GM19463 (cell line): ENCODE data around the gene DNAAF5.

Source experiments
- ATAC-seq: cut with Tn5 transposase; IDR thresholded peaks from one replicate; pipeline ENCODE4 v1.9.1; 2021; ENCODE audit warnings: mild to moderate bottlenecking, moderate library complexity; ENCODE audit not compliant: unreplicated experiment

Gene DNAAF5

DNA sequence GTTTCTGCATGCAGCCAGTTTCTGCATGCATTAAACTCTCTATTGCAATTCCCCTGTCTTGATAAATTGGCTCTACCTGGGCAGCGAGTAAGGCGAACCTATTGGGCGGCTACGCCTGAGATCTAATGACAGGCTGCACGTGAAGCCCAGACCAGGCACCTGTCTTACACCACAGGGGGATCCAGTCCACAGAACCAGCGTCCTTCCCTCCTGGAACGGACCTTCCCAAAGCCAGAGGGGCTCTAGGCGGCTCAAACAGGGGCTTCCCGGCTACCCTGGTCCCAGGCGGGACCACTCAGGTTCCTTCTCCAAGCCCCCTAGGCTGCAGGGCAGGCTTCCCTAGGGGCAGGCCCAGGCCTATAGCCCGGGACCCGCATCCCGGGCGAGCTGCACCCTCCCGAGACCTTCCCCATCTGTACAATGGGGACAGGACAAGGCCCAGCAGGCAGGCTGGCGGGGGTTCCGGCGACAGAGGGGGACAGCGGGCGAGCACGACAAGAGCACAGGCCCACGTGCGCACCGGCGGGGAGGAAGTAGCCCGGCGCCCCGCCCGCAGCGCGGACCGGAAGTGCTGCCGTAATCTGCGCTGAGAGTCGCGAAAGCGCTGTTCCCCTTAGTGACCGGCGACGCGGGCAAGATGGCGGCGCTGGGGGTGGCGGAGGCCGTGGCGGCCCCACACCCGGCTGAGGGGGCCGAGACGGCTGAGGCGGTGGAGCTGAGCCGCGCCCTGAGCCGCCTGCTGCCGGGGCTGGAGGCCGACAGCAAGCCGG, at the start of gene DNAAF5:
Gene DNAAF5, plus strand, starts transcription at position 616 of the 770 bp plus-strand sequence. Its CDS starts 22 bp downstream, at position 638.
- ATAC-seq: peak; percentile 86

DNA sequence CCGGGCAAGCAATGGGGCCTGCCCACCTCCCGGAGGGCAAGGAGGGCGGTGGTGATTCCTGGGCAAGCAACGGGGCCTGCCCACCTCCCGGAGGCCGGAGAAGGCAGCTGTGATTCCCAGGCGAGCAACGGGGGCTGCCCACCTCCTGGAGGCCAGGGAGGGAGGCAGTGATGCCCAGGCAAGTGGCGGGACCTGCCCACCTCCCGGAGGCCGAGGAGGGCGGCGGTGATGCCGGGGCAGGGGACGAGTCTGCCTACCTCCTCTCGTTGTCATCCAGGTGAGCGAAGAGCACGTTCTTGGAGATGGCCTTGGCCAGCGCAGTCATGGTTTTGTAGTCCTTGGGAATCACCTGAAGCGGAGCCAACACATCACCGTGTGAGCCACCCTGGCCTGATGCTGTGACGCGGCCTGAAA, 49.5 kb upstream of the DNAAF5 start:
- ATAC-seq: no peak

DNA sequence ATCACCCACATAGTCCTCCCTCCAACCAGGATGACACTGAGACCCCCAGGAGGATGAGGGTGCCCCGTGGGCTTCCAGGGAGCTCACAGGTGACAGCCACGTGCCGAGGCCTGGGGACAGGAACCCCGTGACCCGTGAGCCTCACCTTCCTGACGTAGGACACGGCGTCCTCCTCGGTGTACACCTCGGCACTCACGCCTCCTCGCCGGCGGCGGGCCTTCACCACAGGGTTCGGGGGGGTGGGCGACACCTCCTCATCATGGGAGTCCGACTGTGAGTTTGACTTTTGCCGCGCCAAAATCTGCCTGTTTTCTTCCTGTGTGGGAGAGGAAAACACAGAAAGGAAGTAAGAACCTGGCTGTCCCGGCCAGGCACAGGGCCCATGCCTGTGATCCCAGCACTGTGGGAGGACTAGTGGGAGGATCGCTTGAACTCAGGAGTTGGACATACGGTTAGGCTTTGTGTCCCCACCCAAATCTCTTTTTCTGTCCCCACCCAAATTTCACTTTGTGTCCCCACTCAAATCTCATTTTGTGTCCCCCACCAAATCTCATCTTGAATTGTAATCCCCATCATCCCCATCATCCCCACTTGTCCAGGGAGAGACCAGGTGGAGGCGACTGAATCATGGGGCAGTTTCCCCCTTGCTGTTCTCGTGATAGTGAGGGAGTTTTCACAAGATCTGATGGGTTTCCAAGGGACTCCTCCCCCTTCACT, 45.9 kb upstream of the DNAAF5 start:
- ATAC-seq: no peak

DNA sequence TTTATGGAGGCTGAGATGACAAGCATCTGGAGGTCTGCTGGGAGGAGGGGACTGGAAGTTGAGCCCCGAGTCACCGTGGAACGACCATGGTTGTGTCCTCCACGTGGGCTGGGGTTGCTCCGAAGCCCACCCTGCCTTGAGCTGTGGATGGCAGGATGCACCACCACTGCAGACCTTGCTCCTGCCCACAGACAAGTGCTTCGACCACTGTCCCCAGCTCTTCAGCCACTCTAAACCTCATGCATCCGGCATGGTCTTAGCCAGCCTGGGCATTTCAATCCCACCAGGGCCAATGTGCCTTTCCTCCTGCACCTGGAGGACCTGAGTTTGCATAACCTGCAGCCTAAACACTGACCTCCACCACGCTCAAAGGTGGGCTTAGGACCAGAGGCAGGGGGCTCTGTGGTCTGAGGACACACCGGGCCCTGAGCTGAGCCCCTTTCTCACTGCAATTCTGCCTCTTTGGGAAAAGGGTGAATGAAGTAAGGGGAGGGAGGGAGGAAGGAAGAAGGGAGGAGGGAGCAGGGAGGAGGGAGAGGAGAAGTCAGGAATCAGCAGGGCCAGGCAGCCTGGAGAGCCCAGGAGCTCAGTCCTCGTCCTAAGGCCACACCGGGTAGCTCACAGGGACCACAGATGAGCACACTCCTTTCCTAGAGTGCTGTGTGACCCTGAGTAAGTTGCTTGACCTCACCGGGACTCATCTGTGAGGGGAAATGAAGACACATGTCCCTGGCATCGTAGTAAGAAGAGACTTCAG, 44.8 kb upstream of the DNAAF5 start:
- ATAC-seq: no peak

DNA sequence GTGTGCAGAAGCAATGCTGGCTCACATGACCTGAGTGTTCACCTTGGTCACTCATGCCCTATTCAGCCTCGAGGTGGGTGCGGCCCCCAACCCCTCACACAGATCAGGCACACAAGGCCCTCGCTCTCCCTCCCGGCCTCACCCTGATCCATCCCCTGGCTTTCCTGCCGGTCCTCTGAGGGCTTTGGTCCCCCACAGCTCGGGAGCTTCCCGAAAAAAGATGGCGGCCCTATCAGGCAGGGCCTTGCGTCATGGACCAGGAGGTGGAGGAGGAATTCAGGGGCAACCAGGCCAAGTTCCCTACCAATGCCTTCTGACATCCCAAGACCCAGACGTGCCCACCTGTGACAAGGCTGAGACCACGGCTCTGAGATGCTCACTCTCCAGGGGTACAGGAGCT, 43.7 kb upstream of the DNAAF5 start:
- ATAC-seq: no peak

DNA sequence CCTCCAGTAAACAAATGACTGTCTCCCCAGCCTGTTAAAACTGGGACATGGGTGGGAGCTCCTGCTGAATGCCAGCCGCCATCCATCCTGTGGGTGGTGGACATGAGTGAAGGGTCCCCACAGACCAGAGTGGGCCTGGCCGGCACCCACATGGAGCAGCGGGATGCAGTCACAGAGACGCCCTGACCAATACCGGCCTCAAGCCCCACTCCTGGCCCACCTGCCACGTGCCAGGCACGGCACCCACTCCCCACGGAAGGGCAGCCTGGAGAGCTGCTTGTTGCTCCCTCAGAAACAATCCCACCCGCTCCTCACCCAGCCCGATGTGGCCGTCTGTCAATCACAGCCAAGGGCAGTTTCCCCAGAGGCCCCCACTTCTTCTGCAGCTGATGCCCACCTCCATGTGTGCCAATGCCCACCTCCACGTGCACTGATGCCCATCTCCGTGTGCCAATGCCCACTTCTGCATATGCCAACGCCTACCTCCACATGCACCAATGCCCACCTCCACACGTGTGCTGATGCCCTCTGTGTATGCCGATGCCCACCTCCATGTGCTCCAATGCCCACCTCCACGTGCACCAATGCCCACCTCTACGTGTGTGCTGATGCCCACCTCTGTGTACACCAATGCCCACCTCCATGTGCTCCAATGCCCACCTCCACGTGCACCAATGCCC, 42.8 kb upstream of the DNAAF5 start:
- no peak for ATAC-seq

DNA sequence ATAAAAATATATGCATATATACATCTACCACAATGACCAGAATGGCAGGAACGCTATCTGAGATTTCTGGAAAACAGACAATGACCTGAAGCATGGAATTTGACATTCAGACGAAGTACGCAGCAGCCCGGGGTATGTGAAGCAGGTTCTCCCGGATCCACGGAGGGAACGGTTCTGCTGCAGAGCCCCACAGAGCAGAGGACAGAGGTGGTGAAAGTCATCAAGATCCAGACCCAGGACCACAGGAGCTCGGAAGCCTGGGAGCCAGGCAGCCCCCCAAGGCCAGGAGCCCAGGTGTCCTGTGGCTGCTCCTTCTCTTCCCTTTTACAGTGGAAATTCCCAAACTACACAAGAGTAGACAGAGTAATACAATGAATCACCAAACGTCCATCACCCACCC, 42.1 kb upstream of the DNAAF5 start:
- ATAC-seq: no peak

DNA sequence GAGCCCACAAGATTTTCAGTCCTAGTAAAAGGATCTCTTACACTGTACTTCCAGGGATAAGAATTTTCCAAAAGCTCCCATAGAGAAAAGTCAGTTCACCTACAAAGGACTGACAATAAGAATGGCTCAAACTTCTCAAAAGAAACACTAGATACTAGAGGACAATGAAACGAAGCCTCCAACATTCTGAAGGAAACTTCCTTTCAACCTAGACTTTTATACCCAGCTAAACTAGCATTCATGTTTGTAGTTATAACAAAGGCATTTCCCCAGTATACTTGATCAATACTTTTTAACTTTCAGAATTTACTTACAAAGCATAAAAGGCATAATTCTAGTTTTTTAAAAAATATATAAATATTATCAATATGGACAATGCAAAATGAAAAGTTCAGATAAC, 41.0 kb upstream of the DNAAF5 start:
- ATAC-seq: no peak

DNA sequence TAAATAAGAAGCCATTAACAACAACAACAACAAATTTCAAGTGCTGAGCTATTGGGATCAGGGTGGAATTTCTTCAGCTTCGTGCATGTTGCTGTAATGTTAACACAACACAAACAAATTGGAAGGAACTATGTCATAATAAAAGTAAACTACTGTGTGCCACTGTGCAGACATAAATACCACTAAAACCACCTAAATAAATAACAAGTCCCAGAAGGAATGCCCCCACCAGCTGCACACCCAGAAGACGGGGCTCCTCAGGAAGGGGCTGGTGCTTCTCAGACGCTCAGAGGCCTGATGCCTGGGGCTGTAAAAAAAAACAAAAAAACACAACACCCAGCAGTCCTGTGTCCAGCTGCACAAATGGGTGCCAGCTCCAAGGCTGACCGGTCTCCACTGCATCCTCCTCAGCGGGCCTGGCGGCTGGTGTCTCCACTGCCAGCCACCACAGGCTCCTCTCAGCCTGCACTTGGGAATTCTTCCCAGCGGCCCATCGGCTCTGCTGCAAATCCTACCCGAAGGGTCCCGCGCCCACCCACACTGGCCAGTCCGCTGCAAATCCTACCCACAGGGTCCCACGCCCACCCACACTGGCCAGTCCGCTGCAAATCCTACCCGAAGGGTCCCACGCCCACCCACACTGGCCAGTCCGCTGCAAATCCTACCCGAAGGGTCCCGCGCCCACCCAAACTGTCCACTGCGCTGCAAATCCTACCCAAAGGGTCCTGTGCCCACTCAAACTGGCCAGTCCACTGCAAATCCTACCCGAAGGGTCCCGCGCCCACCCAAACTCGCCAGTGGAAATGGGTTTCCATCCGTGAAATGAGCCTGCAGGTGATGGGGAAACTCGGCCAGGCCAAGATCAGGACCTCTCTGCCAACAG, 35.8 kb upstream of the DNAAF5 start:
- ATAC-seq: no peak

DNA sequence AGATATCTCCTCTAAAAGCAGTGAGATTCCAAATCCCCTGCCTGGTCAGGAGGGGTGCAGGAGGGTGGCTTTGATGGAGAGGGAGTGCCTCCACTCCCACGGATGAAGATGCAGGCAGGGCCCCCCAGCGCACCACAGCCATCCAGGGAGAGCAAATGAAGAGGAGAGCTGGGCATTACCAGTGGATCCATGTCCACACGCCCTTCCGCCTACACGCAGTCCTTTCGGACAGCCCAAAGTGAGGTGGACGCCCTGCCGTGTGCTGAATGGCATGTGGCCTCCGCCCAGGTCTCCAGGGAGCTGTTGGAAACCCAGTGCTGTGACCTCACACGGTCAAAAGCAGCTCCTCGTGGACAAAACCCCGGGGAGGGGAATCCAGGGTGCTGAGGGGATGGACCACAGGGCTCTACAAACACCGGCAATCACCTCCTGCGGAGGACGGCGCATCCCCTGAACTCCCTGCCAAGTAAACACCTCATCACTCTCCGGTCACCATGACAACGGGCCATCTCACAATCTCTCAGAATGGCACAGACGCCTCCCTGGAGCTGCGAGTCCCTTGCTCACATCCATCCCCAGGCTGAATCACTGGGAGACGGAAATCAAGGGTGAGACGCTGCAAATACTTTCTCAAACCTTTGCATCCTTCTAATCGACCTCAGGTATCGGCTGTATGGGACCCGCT, 35.0 kb upstream of the DNAAF5 start:
- ATAC-seq: no peak

DNA sequence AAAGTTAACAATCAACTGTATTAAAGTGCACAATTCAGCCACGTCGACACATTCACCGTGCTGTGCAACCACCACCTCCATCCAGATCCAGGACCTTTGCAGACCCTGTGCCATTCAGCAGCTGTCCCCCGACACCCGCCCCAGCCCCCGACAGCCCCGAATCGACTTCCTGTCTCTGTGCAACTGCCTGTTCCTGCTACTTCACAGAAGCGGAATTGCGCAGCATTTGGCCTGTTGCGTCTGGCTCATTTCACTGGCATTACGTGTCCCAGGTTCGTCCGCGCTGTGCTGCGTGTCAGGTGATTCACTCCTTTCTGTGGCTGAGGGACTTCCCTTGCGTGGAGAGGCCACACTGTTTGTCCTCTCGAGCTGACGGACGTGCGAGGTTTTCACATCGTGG, 33.2 kb upstream of the DNAAF5 start:
- ATAC-seq: no peak

DNA sequence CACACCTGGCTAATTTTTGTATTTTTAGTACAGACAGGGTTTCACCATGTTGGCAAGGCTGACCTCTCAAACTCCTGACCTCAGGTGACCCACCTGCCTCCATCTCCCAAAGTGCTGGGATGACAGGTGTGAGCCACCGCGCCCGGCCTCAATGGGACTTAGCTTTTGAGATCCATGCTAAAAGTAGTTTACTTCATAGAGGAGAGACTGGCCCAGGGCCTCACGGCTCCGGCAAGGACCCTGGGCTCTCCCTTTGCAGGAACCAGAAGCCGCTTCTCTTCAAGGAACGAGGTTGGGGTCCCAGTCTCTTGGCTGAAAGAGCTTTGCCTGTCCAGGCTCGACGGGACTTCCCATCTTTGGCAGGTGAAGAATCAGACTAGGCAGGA, 30.1 kb upstream of the DNAAF5 start:
- ATAC-seq: no peak

DNA sequence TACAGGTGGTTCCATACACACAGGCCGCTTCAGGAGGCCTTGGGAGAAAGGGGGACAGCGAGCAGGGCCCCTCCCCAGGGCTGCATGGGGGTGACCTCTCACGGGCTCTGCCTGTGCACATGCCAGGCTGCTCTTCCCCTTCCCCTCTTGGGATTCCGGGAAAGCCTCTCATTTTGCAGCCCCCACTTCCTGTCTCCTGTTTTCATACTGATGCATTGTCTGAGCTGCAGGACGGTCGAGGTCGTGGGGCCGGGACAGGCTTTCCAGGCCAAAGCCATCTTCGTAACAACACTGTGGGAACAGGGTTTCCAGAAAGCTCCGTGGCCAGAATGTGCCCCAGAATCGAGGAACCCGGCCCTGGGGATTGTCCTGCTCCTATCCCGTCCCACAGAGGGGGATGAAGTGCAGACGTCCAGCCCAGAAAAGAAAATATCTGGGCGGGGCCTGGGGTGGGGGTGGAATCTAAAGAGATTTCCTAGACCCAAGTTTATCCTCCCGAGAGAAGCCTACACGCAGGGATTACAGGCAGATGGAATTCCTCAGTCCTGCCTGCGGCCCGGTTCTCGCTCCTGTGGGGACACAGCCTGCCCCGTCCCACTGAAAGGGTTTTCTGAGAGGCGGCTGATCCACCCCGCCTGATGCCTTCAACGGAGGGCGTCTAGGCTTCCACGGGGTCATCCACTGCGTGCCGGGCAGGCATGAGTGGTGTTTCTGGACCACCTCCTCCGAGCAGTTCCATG, 29.5 kb upstream of the DNAAF5 start:
- ATAC-seq: no peak

DNA sequence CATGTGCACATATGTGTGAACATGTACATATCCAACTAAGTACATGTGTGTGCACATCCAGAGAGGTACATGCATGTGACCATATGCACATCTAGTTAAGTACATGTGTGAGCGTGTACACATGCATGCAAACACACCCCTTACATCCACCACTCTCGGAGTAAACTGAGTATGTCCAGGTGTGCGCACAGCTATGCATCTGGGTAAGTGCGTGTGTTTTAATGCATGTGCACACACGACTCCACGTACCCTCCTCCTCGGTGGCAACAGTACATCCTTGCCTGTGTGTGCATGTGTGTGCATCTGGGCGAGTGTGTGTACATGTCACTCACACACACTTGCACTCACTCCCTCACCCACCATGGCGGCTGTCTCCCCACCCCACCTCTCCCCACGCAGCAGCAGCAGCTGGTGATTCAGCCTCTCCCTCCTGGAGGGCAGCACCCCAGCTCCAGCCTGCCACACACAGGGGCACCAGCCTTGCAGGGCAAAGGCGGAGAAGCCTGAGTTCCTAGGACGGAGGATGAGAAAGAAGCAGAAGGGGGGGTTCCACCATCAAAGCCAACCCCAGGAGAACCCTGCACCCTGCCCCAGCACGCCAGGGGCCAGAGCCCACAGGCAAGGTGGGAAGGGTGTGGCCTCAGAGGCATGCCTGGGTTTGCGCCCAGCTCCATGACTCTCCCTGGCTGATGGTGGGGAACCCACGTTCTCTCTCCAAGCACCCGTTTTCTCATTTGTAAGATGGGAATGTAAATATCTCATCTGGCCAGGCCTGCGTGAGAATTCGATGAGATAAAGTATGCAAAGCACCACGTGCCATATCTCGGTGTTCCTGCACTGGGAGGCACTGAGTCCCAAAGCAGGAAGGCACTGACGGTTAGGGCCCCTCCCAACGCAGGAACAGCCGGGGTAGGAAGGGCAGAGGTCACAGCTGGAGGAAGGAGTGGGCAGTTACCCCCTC, 27.7 kb upstream of the DNAAF5 start:
- ATAC-seq: no peak

DNA sequence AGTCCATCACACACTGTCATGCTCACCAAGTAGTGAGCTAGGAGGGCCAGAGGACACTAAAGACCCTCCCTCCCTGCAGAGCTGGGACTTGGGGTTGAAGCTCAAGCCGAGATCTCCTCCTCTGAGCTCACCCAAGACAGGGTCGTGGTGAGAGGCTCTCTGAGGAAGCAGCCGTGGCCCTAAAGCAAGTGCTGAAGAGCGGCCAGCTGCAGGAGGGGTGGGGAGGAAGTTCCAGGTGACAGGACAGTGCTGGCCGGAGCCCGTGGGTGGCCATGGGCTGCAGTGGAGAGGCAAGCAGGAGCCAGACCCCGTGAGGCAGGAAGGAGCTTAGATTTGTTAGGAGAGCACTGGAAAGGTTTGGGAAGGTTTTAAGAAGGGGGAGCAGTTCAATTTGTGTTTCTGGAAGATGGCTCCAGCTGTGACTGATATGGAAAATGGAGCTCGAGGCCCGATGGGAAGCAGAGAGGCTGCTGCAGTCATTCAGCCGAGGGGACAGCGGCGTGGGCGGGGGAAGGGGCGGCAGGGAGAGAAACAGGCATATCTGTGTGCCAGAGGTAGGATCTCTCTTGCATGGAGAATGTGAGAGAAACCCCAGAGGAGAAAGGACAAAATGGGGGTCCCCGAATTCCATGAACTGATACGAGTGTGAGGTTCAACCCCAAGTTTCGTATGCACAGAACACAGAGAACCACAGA, 26.9 kb upstream of the DNAAF5 start:
- no peak for ATAC-seq

DNA sequence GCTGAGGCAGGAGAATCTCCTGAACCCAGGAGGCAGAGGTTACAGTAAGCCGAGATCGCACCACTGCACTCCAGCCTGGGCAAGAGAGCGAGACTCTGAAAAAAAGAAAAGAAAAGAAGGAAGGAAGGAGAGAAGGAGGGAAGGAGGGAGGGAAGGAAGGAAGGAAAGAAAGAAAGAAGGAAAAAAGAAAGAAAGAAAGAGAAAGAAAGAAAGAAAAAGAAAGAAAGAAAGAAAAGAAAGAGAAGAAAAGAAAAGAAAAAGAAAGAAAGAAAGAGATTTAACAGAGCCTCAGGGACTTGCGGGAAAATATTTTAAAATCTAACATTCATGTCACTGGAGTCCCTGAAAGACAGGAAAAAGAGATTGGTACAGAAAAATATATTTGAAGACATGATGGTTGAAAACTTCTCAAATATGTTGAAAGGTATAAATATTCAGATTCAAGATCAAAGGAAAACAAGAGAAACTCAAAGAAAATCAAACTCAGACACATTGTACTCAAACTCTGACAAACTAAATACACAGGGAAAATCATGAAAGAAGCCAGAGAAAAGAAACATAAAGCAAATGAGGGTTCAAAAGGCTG, 25.3 kb upstream of the DNAAF5 start:
- no peak for ATAC-seq

DNA sequence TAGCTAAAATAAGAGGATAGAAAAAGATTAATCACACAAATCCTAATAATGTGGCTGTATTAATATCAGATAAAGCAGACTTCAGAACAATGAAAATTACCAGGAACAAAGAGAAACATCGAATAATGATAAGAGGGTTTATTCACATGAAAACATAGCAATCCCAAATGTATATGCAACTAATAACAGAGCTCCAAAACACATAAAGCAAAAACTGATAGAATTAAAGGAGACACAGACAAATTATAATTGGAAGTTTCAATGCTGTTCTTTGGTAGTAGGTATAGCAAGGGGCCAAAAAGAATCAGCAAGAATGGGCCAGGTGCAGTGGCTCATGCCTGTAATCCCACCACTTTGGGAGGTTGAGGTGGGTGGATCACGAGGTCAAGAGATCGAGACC, 23.4 kb upstream of the DNAAF5 start:
- no peak for ATAC-seq
